Sigmoid colon (tissue), 4 donors: ENCODE results near the gene TTLL6.

ENCODE experiments used
- POLR2A ChIP-seq, 2 donors: fragments of 450-650 bp; IDR thresholded peaks; one replicate each; pipeline ENCODE4 v1.6.1; 2016; ENCODE audit warnings: antibody characterized with exemption in 2 of 2, mild to moderate bottlenecking in 2 of 2, moderate library complexity in 2 of 2
- POLR2AphosphoS5 ChIP-seq, 4 donors: sonication (generic); formaldehyde crosslinking; IDR thresholded peaks; one replicate each; pipeline ENCODE4 v1.6.1; 2017; ENCODE audit warnings: antibody characterized with exemption in 4 of 4
- TF ChIP-seq, protein P1 (sequence below), 4 experiments: fragments of 450-650 bp in 3 of 4; fragments of 200-600 bp in 1 of 4; IDR thresholded peaks; one replicate each; pipeline ENCODE4 v1.5.1; 2016 to 2019; ENCODE audit warnings: antibody characterized with exemption in 4 of 4, mild to moderate bottlenecking in 3 of 4, moderate library complexity in 2 of 4

DNA sequence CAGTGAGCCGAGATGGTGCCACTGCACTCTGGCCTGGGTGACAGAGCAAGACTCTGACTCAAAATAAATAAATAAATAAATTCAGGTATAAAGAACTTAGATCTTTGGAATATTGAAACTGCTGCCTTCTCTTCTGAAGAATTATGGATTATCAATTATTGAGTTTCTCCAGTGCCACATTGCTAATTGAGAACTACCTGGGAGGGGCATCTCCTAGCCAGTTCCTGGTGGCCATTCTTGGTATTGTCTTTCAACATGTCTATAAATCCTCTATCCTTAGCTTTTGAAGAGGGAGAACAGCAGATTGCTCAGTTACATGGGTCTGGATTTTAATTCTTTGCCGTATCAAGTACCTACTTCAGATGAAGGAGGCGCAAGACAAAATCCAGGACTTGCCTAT lies 43.0 kb upstream of the TTLL6 start:
- TF ChIP-seq POLR2AphosphoS5 (IDR thresholded peaks at IDR 0.05), result no peak
- TF ChIP-seq, protein P1, sequence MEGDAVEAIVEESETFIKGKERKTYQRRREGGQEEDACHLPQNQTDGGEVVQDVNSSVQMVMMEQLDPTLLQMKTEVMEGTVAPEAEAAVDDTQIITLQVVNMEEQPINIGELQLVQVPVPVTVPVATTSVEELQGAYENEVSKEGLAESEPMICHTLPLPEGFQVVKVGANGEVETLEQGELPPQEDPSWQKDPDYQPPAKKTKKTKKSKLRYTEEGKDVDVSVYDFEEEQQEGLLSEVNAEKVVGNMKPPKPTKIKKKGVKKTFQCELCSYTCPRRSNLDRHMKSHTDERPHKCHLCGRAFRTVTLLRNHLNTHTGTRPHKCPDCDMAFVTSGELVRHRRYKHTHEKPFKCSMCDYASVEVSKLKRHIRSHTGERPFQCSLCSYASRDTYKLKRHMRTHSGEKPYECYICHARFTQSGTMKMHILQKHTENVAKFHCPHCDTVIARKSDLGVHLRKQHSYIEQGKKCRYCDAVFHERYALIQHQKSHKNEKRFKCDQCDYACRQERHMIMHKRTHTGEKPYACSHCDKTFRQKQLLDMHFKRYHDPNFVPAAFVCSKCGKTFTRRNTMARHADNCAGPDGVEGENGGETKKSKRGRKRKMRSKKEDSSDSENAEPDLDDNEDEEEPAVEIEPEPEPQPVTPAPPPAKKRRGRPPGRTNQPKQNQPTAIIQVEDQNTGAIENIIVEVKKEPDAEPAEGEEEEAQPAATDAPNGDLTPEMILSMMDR (IDR thresholded peaks at IDR 0.05), result no peak
- TF ChIP-seq POLR2A (IDR thresholded peaks at IDR 0.05), result no peak
